H1 (cell line): Measurements from ENCODE around the gene AGBL4. TPM values are rescaled to one million over a fixed set of nuclear protein-coding genes. Genes with fewer than 3 reads are reported as not detected.

Source experiments
- ASH2L ChIP-seq: fragments of 200-600, 300-600 bp; sonication (generic); IDR thresholded peaks from one replicate; pipeline ENCODE4 v1.7.1; 2017; ENCODE audit warnings: low read length
- JUN ChIP-seq: IDR thresholded peaks from 2 replicates; pipeline ENCODE4 v1.6.1; 2011; ENCODE audit warnings: low read depth, mild to moderate bottlenecking, improper control_type of control experiment, low read length
- polyA plus RNA-seq, 7 experiments: library from polyadenylated mRNA; depleted of rRNA in 3 of 7; stranded (reverse) in 5 of 7; unstranded in 2 of 7; fragments of >200 nt in 5 of 7; fragments of 200-250 nt in 2 of 7; gene quantifications; 1 replicate in 5 of 7; 2 replicates in 1 of 7; 4 replicates in 1 of 7; pipeline versions ENCODE4 v1.2.1 to v1.2.3, GENCODE V29; 2011 to 2013; ENCODE audit warnings: missing spikeins in 2 of 7, mixed read lengths in 2 of 7
- total RNA-seq: library from RNA; stranded (reverse); fragmentation: NEBNext Ultra II Directional; extraction: Animal tissue kit (Norgen Biotek cat#: 25700); gene quantifications from 2 replicates; pipeline ENCODE4 v1.2.1, GENCODE V29; 2021
- TF ChIP-seq, protein P1 (sequence below): fragments of 300-600 bp; sonication (generic); IDR thresholded peaks from 2 replicates; pipeline ENCODE4 v1.7.1; 2012; ENCODE audit warnings: low read length, moderate library complexity, mild to moderate bottlenecking, inconsistent platforms; ENCODE audit not compliant: insufficient replicate concordance

Gene AGBL4
- total and polyA plus RNA-seq, 2 of the 8 experiments (the other 6 are each of a cell fraction or from before 2014, with no cell fraction given) = 0.41 to 0.45 TPM

DNA sequence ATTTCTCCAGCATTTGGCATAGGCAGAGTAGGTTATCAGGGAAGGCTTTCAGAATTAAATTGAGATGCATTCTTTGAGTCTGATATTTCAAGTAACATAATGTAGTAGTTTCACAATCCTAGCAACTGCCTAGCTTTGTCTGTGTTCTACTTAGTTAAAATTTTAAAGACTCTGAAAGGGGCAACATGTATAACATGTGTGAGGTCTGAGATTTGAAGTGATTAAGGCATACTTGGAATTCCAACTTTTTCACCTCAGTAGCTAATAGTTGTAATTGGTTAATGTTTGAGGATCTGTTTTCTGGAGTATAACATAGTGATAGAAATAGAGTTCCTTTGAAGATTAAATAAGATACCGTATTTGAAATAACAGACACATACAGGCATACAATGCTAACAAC lies 911.8 kb downstream of the AGBL4 start (continued):
- TF ChIP-seq, protein P1, sequence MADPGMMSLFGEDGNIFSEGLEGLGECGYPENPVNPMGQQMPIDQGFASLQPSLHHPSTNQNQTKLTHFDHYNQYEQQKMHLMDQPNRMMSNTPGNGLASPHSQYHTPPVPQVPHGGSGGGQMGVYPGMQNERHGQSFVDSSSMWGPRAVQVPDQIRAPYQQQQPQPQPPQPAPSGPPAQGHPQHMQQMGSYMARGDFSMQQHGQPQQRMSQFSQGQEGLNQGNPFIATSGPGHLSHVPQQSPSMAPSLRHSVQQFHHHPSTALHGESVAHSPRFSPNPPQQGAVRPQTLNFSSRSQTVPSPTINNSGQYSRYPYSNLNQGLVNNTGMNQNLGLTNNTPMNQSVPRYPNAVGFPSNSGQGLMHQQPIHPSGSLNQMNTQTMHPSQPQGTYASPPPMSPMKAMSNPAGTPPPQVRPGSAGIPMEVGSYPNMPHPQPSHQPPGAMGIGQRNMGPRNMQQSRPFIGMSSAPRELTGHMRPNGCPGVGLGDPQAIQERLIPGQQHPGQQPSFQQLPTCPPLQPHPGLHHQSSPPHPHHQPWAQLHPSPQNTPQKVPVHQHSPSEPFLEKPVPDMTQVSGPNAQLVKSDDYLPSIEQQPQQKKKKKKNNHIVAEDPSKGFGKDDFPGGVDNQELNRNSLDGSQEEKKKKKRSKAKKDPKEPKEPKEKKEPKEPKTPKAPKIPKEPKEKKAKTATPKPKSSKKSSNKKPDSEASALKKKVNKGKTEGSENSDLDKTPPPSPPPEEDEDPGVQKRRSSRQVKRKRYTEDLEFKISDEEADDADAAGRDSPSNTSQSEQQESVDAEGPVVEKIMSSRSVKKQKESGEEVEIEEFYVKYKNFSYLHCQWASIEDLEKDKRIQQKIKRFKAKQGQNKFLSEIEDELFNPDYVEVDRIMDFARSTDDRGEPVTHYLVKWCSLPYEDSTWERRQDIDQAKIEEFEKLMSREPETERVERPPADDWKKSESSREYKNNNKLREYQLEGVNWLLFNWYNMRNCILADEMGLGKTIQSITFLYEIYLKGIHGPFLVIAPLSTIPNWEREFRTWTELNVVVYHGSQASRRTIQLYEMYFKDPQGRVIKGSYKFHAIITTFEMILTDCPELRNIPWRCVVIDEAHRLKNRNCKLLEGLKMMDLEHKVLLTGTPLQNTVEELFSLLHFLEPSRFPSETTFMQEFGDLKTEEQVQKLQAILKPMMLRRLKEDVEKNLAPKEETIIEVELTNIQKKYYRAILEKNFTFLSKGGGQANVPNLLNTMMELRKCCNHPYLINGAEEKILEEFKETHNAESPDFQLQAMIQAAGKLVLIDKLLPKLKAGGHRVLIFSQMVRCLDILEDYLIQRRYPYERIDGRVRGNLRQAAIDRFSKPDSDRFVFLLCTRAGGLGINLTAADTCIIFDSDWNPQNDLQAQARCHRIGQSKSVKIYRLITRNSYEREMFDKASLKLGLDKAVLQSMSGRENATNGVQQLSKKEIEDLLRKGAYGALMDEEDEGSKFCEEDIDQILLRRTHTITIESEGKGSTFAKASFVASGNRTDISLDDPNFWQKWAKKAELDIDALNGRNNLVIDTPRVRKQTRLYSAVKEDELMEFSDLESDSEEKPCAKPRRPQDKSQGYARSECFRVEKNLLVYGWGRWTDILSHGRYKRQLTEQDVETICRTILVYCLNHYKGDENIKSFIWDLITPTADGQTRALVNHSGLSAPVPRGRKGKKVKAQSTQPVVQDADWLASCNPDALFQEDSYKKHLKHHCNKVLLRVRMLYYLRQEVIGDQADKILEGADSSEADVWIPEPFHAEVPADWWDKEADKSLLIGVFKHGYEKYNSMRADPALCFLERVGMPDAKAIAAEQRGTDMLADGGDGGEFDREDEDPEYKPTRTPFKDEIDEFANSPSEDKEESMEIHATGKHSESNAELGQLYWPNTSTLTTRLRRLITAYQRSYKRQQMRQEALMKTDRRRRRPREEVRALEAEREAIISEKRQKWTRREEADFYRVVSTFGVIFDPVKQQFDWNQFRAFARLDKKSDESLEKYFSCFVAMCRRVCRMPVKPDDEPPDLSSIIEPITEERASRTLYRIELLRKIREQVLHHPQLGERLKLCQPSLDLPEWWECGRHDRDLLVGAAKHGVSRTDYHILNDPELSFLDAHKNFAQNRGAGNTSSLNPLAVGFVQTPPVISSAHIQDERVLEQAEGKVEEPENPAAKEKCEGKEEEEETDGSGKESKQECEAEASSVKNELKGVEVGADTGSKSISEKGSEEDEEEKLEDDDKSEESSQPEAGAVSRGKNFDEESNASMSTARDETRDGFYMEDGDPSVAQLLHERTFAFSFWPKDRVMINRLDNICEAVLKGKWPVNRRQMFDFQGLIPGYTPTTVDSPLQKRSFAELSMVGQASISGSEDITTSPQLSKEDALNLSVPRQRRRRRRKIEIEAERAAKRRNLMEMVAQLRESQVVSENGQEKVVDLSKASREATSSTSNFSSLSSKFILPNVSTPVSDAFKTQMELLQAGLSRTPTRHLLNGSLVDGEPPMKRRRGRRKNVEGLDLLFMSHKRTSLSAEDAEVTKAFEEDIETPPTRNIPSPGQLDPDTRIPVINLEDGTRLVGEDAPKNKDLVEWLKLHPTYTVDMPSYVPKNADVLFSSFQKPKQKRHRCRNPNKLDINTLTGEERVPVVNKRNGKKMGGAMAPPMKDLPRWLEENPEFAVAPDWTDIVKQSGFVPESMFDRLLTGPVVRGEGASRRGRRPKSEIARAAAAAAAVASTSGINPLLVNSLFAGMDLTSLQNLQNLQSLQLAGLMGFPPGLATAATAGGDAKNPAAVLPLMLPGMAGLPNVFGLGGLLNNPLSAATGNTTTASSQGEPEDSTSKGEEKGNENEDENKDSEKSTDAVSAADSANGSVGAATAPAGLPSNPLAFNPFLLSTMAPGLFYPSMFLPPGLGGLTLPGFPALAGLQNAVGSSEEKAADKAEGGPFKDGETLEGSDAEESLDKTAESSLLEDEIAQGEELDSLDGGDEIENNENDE = no peak
- TF ChIP-seq ASH2L (no peak), JUN (no peak)
- TF ChIP-seq, all 59 proteins: peak for 0
